GM18498 (cell line): ENCODE measurements around the gene SLC25A30.
"Not testable (repeated sequence)": the region's sequence is repeated elsewhere in the genome, so short reads cannot be mapped to it uniquely, and the experiment has no call there.

ENCODE experiments used
- ATAC-seq: cut with Tn5 transposase; IDR thresholded peaks from one replicate; pipeline ENCODE4 v1.9.1; 2021; ENCODE audit warnings: mild to moderate bottlenecking, moderate library complexity; ENCODE audit not compliant: unreplicated experiment

SLC25A30 gene

DNA sequence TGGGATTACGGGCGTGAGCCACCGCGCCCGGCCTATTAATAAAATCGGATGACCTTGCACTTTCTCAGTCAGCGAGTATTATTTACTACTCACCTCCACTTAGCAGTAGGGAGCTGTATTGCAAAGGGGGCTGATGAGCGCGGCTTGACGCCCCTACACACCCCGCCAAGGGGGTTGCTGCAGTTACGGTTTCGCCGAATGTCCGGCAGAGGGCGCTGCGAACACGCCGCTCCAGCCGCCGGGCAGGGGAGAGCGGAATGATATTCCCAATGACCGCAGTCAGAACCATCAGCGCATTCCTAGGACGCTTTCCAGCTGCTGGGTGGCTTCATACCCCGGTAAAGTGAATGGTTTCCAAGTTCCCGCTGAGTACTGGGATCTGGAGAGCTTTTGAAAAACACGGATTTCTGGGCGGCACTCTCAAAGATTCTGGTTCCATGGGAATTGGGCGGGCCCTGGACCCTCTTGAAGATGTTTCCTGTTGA is 47.2 kb downstream of the SLC25A30 start:
- ATAC-seq = no peak

DNA sequence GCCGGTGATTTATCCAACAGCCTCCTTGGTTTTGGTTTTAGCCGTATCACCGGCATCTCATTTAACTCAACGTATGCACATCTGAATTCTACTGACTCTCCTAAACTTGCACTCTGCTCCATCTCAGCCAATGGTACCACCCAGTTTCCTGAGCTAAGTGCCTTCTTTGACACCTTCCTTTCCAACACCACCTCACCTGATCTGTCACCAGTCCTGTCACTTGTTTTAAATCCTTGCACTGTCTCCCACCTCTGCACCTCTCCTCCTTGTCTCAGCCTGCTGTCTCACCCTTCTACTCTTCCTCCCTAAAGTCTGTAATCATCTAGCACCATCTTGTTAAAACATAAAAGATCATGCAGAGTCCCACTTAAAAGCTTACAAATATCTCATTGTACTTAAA is 49.1 kb downstream of the SLC25A30 start:
- no peak for ATAC-seq

DNA sequence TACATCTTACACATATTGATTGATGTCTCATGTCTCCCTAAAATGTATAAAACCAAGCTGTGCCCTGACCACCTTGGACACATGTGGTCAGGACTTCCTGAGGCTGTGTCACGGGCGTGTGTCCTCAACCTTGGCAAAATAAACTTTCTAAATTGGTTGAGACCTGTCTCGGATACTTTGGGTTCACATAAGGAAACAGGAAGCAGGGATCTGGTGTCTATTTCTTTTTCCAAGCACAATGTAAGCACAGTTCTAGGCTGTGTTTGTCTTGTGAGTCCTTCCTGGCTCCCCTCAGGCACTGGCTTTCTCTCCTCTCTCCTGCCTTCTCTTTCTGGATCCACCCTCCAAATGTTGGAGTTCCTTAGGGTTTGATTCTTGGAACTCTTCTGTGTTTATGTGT is 49.6 kb downstream of the SLC25A30 start:
- ATAC-seq = no peak

DNA sequence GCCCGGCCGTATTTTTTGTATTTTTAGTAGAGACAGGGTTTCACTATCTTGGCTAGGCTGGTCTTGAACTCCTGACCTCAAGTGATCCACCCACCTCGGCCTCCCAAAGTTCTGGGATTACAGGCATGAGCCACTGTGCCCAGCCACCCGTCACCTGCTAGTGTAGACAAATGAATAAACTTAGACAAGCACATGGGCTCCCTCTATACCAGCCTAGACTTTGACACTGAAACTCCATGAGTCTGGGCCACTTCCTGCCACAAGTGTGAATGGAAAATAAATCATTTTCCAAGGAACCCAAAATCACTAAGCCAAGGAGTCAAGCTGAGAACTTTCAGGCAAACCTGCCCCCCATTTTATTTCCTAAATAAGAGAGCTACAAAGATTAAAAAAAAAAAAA is 50.2 kb downstream of the SLC25A30 start:
- no peak for ATAC-seq

DNA sequence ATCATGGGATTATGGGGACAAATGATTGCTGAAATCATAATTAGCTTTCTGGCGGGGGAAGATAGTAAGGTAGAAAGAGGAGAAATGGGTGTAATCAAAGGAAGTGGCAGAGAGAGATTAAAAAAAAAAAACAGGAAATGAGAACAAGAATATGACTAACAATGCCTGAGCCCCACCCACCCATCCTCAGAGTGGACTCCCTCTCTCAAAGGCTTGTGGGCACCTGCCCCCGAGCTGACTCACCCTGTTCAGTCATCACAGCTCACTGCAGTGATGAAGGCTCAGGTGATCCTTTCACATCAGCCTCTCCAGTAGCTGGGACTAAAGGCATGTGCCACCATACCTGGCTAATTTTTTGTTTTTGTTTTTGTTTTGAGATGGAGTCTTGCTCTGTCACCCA is 50.8 kb downstream of the SLC25A30 start:
- peak; percentile 93 for ATAC-seq

DNA sequence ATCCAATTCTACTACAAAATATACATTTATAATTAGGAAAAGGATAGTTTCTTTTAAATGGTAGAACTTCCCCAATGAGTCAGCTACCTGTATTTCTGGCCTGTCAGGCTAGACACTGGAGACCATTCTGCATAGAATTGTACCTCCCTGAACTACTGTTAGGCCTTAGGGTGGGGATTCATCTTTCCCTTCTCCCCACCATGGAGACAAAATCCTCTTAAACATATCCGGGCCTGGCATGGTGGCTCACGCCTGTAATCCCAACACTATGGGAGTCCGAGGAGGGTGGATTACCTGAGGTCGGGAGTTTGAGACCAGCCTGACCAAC is 52.7 kb downstream of the SLC25A30 start:
- no peak for ATAC-seq

DNA sequence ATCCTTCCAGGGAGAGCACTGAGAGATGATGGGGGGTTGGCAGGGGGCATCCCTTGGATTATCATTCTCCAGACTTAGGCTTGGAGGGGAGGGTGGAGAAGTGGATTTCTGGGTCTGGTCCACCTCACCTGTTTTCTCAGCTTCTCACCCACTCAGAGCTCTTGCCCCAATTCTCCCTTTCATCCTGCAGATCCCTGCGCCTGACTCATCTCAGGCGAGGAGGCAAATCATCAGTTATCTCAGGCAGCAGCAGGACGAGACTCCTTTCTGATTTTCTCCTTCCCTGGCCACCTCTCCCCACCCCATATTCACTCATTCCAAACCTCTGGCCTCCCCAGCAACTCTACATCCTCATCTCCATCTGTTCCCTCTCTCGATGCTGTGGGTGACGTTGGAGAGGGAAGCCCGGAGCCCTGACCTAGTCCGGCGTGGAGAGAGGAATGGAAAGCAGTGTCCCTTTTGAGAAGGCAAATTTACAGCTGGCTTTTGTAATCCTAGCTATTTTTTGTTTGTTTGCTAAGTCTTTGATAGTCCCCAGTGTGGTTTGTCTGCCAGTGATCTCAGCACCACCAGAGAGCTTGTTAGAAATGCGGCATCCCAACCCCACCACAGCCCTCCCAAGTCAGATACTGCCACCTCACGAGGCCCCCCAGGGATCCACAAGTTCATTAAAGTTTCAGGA is 53.2 kb downstream of the SLC25A30 start:
- no peak for ATAC-seq

DNA sequence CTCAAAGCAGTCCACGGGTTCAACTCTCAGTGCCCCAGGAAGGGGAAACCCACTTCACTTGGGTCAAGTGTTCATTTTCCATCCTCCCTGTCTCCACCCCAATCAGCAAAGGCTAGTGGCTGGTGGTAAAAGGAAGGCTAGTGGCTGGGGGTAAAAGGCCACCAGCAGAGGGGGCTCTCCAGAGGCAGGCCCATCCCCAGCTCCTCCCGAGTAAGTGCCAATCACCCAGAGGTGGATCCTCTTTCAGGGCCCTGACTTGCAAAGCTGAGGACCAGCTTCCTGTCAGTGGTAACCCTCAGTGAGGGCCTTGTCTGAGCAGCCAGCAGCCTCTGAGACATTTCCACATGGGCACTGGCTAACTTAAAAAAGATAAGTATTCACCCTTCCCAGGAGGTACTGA is 55.2 kb downstream of the SLC25A30 start:
- no peak for ATAC-seq

DNA sequence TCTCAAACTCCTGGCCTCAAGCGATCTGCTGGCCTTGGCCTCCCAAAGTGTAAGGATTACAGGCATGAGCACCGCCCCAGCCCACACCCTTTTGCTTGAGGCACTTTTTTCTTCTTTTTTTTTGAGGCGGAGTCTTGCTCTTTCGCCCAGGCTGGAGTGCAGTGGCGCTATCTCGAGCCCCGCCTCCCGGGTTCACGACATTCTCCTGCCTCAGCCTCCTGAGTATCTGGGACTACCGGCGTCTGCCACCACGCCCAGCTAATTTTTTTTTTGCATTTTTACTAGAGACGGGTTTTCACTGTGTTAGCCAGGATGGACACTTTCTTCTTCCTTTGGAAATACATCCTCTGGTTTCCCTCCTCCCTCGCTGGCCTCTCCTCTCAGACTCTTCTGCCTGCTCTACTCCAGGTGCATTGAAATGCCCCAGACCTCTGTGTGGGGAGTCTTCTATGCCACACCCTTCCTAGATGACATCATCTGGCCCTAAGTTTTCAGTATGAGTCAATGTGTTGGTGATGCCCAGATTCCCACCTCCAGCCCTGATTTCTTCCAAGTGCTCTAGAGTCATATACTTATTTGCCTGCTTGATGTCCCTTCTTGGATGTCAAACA is 56.5 kb downstream of the SLC25A30 start:
- no peak for ATAC-seq

DNA sequence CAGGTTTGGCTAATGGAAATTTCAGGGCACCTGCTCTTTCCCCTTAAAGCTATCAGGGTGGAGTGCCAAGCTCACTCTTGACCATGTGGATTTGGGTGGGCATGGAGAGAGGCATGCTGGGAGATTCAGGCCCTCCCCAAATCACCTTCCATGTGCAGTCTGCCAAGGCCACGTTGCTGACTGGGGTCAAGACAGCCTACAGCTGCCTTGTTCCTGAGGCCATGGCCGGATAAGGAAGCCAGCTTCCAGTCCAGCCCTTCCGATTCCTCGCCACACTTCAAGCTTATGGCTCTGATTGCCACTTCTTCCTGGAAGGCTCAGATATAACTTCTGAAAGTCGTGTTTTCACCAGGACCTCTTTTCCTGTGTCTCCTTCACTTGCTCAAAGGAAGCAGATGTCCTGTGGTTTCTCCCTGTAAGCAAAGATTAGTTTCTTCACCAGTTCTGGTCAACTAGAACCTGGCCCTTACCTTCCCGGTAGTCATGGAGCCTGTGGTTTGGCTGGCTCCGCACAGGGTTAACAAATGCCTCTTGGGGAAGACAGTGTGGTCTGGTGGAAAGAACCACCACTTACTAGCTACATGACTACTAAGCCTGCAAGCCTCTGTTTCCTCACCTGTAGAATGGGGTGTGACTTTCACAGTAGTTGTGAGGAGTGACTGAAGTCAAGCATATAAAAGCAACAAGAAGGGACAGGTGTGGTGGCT is 61.1 kb downstream of the SLC25A30 start:
- no peak for ATAC-seq

DNA sequence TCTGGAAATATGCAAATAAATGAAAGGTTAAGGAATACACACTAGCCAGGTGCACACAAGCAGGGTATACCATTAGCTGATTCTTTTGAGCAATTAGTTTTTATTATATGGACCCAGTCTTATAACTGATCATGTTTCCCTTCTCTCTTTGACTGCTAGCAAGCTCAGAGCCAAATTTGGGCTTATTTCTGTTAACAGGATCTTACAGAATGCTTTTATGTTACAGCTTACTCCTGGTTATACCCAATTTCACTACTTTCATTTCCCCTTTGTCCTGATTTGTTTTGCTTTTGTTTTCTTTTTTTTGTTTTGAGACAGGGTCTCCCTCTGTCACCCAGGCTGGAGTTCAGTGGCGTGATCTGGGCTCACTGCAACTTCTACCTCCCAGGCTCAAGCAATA is 64.3 kb downstream of the SLC25A30 start:
- ATAC-seq = peak; percentile 46

DNA sequence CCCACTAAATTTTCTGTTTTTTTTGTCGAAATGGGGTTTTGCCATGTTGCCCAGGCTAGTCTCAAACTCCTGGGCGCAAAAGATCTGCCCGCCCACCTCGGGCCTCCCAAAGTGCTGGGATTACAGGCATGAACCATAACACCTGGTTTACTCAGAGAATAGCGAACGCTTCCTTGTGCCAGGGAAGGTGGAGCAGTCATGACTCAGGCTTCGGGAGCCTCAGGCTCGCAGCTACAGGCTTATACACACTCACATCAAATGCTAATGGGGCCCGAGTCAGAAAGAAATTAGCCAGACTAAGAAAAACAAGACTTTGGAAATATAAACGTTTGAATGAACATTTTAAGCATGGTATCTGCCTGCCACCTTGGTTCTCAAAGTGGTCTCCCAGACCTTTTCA is 66.1 kb downstream of the SLC25A30 start:
- no peak for ATAC-seq

DNA sequence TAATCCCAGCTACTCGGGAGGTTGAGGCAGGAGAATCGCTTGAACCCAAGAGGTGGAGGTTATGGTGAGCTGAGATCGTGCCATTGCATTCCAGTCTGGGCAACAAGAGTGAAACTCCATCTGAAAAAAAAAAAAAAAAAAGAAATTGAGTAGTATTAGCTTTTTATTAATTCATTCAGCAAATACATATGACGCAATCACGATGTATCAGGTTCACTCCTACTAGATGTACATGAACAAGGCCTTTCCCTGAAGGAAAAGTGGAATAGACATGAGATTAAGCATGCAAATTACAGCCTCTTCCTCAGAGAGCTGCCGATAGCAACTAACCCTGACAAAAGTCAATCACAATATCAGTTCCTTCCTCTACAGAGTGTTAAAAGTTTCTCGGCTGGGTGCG is 68.0 kb downstream of the SLC25A30 start:
- no peak for ATAC-seq

DNA sequence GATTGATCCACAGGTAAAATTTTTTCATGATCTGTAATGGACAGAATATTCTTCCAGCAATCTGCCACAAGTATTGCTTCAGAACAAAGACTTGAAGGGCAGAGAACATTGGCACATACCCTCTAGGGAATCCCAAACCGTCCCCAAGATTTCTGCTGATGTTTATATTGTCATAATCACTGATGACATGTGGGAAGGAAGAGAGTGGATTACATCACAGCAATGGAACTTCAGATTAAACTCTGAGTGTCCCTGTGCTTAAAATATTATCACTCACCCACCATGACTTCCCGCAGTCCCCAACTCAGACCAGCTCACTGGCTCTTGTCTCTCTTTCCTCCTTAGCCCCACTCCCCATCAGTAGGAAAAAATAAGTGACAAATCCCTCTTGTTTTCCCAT is 68.7 kb downstream of the SLC25A30 start:
- ATAC-seq = no peak

DNA sequence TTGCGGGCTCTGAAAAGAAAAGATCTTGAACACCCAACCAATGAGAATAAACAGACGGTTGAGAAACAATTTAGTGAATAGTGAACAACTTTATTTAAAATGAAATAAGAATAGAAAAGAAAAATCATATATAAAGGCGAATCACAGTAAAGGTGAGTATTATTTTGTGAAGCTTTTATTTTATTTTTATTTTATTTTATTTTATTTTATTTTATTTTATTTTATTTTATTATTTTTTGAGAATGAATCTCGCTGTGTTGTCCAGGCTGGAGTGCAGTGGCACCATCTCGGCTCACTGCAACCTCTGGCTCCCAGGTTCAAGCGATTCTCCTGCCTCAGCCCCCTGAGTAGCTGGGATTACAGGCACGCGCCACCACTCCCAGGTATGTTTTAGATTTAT is 74.1 kb downstream of the SLC25A30 start:
- ATAC-seq = not testable (repeated sequence)
